ENCODE results near the gene TJAP1.

- TF ChIP-seq POLR2A (IDR thresholded peaks at IDR 0.05) (no peak), CTCF (IDR thresholded peaks at IDR 0.05) (no peak)
Measured at GRCh38 chr6:43544461-43544860, 67.1 kb downstream of the TJAP1 start.

All from Peyer's patch (tissue), 4 donors.